SK-N-SH (cell line): ENCODE measurements around the gene HEXD. TPM values are rescaled to one million over a fixed set of nuclear protein-coding genes. Genes with fewer than 3 reads are reported as not detected.

Experiments used
- CTCF ChIA-PET: fragments of 300-600, 350-600 bp; formaldehyde crosslinking; extraction: SDS; loops from one replicate; lab custom pipeline; 2021; lab: Yijun Ruan, JAX
- POLR2A ChIA-PET: fragments of 350-600 bp; sonication (Branson Sonifier 250); formaldehyde crosslinking; extraction: SDS; loops from one replicate; lab custom pipeline; 2020; ENCODE audit warnings: antibody characterized with exemption, inconsistent platforms; lab: Yijun Ruan, JAX
- DNase-seq: peaks from one replicate; pipeline ENCODE4 v3.0.0; 2012
- H2AFZ ChIP-seq: fragments of 200-600 bp; sonication (generic); 2 replicates; pipeline ENCODE4 v1.8.1; 2016; ENCODE audit warnings: antibody characterized with exemption, mild to moderate bottlenecking, low read depth
- H3F3A ChIP-seq: fragments of 200-600 bp; sonication (generic); replicated peaks from 2 replicates; pipeline ENCODE3; 2016; ENCODE audit warnings: antibody characterized with exemption, mild to moderate bottlenecking; ENCODE audit not compliant: insufficient read depth
- H3K27ac ChIP-seq, 2 experiments: fragments of 200-500 bp in 1 of 2; fragments of 200-600 bp in 1 of 2; sonication (Bioruptor generic) in 1 of 2; sonication (generic), shearing (Covaris generic) in 1 of 2; 2 replicates each; pipeline versions ENCODE4 v1.5.1 to v1.6.1; 2014 to 2016; ENCODE audit warnings: low read depth in 2 of 2, inconsistent platforms in 1 of 2, low read length in 1 of 2, mild to moderate bottlenecking in 1 of 2, mixed read lengths in 1 of 2
- H3K27me3 ChIP-seq: fragments of 200-600 bp; sonication (generic), shearing (Covaris generic); 2 replicates; pipeline ENCODE4 v1.6.1; 2016; ENCODE audit warnings: mixed run types; ENCODE audit not compliant: insufficient read depth
- H3K36me3 ChIP-seq, 2 experiments: fragments of 200-500 bp in 1 of 2; fragments of 200-600 bp in 1 of 2; sonication (Bioruptor generic) in 1 of 2; sonication (generic) in 1 of 2; replicated peaks in 1 of 2; 2 replicates each; pipeline versions ENCODE3 to v1.5.1; 2014 to 2016; ENCODE audit warnings: low read length in 1 of 2, mild to moderate bottlenecking in 1 of 2; ENCODE audit not compliant: insufficient read depth in 2 of 2, control insufficient read depth in 1 of 2
- H3K4me1 ChIP-seq, 2 experiments: fragments of 200-500 bp in 1 of 2; fragments of 200-600 bp in 1 of 2; sonication (Bioruptor generic) in 1 of 2; sonication (generic), shearing (Covaris generic) in 1 of 2; 2 replicates each; pipeline versions ENCODE4 v1.5.1 to v1.6.1; 2014 to 2016; ENCODE audit warnings: low read depth in 1 of 2, low read length in 1 of 2, mixed run types in 1 of 2; ENCODE audit not compliant: insufficient read depth in 2 of 2, control insufficient read depth in 1 of 2
- H3K4me2 ChIP-seq: fragments of 200-600 bp; sonication (generic), shearing (Covaris generic); 2 replicates; pipeline ENCODE4 v1.6.1; 2017; ENCODE audit warnings: mixed run types
- H3K4me3 ChIP-seq, 2 experiments: fragments of 200-500 bp in 1 of 2; fragments of 200-600 bp in 1 of 2; sonication (Bioruptor generic) in 1 of 2; sonication (generic), shearing (Covaris generic) in 1 of 2; 2 replicates each; pipeline versions ENCODE4 v1.5.1 to v1.8.1; 2014 to 2016; ENCODE audit warnings: low read depth in 2 of 2, inconsistent platforms in 1 of 2, low read length in 1 of 2, mild to moderate bottlenecking in 1 of 2, mixed read lengths in 1 of 2, moderate library complexity in 1 of 2
- H3K79me2 ChIP-seq: fragments of 200-600 bp; sonication (generic); 2 replicates; pipeline ENCODE4 v1.8.1; 2017; ENCODE audit warnings: mild to moderate bottlenecking; ENCODE audit not compliant: insufficient read depth
- H3K9ac ChIP-seq: fragments of 200-600 bp; sonication (generic); 2 replicates; pipeline ENCODE4 v1.6.1; 2017; ENCODE audit warnings: mixed run types
- H3K9me2 ChIP-seq: fragments of 200-600 bp; sonication (generic); 2 replicates; pipeline ENCODE4 v1.6.1; 2017; ENCODE audit warnings: mixed run types
- H3K9me3 ChIP-seq: fragments of 200-600 bp; sonication (generic); 2 replicates; pipeline ENCODE4 v1.6.1; 2017; ENCODE audit warnings: mixed run types, mild to moderate bottlenecking, moderate library complexity
- H4K20me1 ChIP-seq: fragments of 200-600 bp; sonication (generic); 2 replicates; pipeline ENCODE4 v1.6.1; 2017; ENCODE audit warnings: mild to moderate bottlenecking, mixed run types; ENCODE audit not compliant: insufficient read depth
- FOXJ3 ChIP-seq: sonication (generic); formaldehyde crosslinking; IDR thresholded peaks from 2 replicates; pipeline ENCODE4 v1.5.1; 2020; ENCODE audit warnings: mild to moderate bottlenecking, missing genetic modification reagents
- REST ChIP-seq: IDR thresholded peaks from 2 replicates; pipeline ENCODE4 v1.6.1; 2012; ENCODE audit warnings: mild to moderate bottlenecking, low read depth, low read length, moderate library complexity
- SIN3A ChIP-seq: IDR thresholded peaks from 2 replicates; pipeline ENCODE4 v1.6.1; 2012; ENCODE audit warnings: low read depth, mild to moderate bottlenecking, low read length, moderate library complexity, borderline replicate concordance
- TAF1 ChIP-seq: IDR thresholded peaks from 2 replicates; pipeline ENCODE4 v1.6.1; 2012; ENCODE audit warnings: low read depth, mild to moderate bottlenecking, low read length, moderate library complexity, borderline replicate concordance
- WGBS: methylation state at CpG from one replicate; pipeline ENCODE4 v1.1.6; 2017; ENCODE audit warnings: low lambda C conversion rate; 5-methylcytosine and 5-hydroxymethylcytosine counted together
- polyA plus RNA-seq, 3 experiments: library from polyadenylated mRNA; depleted of rRNA; stranded (reverse); fragments of >200 nt; gene quantifications; 2 replicates each; pipeline ENCODE4 v1.2.3, GENCODE V29; 2012

Gene HEXD
- polyA plus RNA-seq, 1 of the 3 experiments (the other 2 are of a cell fraction), result 38.8 TPM

- no peak for TF ChIP-seq REST
Observed at GRCh38 chr17:82386881-82387704, 31.1 kb upstream of the HEXD start (continued).

GRCh38 chr17:82387705-82388106 lies 30.4 kb upstream of the HEXD start:
- WGBS, result 77% methylated on average over 3 of the region's 3 CpGs
- ChIA-PET CTCF (interaction anchor here (1.0 to 1.9 kb wide), 3 partner anchors 9 to 152 kb away, joined by 3 to 6 read pairs (median 4); no protein-coding TSS in a partner anchor), POLR2A (no interaction called here)

More at GRCh38 chr17:82387705-82388106, 30.4 kb upstream of the HEXD start:
- no peaks in the 10 kb centered on the region for H3K79me2 ChIP-seq
- peaks cover 4% of the 10 kb centered on the region for H3F3A ChIP-seq
- H3K9me2 ChIP-seq, result no peaks in the 10 kb centered on the region
- H2AFZ ChIP-seq, result no peak overlapping the region
- H3K36me3 ChIP-seq, result no peaks in the 10 kb centered on the region
- H3K9ac ChIP-seq, result no peak overlapping the region
- TF ChIP-seq FOXJ3 (CRISPR knock-in tag) (no peak), TAF1 (no peak), REST (peak; percentile 77; the same call in 1 of the 2 replicates), SIN3A (no peak)
- TF ChIP-seq, all 33 proteins: peak for 1
- Histone ChIP-seq H3K27me3 (no peaks in the 10 kb centered on the region), H3K4me2 (no peak overlapping the region), H3K9me3 (no peaks in the 10 kb centered on the region), H3K4me3 (no peak overlapping the region), H4K20me1 (peaks cover 8% of the 10 kb centered on the region; the same call in 1 of the 2 replicates), H3K27ac (no peak overlapping the region; a peak in 1 of 4 replicates), H3K4me1 (peaks cover 6 to 53% of the 10 kb centered on the region in 2 experiments; a peak in 2 of 4 replicates)
- no peak for DNase-seq
